AG04450 (cell line): Measurements from ENCODE around the gene UACA. TPM values are rescaled to one million over a fixed set of nuclear protein-coding genes. Genes with fewer than 3 reads are reported as not detected.

Experiments
- CTCF ChIA-PET: fragments of 300-600, 350-600 bp; formaldehyde crosslinking; extraction: SDS; loops from one replicate; lab custom pipeline; 2022; ENCODE audit warnings: antibody characterized with exemption, inconsistent platforms; lab: Charles Lee
- POLR2A ChIA-PET: fragments of 350-600 bp; formaldehyde crosslinking; extraction: SDS; loops from one replicate; lab custom pipeline; 2021; ENCODE audit warnings: antibody characterized with exemption, inconsistent platforms; lab: Yijun Ruan, JAX
- DNase-seq: peaks from one replicate; pipeline ENCODE4 v3.0.0-alpha.2; 2011; ENCODE audit warnings: low read depth, low spot score
- H3K27ac ChIP-seq: one replicate; pipeline ENCODE4 v1.5.1; 2012; ENCODE audit warnings: low read depth, low read length, control low read depth
- H3K27me3 ChIP-seq: one replicate; pipeline ENCODE4 v1.6.0; 2012; ENCODE audit warnings: low read length; ENCODE audit not compliant: control insufficient read depth, insufficient read depth
- H3K4me3 ChIP-seq: 2 replicates; pipeline ENCODE4 v1.5.1; 2011; ENCODE audit warnings: mild to moderate bottlenecking, low read depth, low read length, control low read depth
- H3K9me3 ChIP-seq: 2 replicates; pipeline ENCODE4 v1.5.1; 2012; ENCODE audit warnings: low read length; ENCODE audit not compliant: control insufficient read depth, insufficient read depth
- CTCF ChIP-seq: IDR thresholded peaks from 2 replicates; pipeline ENCODE4 v1.5.1; 2011; ENCODE audit warnings: low read depth, low read length, control low read depth, inconsistent platforms
- polyA plus RNA-seq: library from polyadenylated mRNA; depleted of rRNA; stranded (reverse); fragments of >200 nt; gene quantifications from 2 replicates; pipeline ENCODE4 v1.2.3, GENCODE V29; 2011

UACA gene
- polyA plus RNA-seq, 1 experiment: 134 TPM

DNA sequence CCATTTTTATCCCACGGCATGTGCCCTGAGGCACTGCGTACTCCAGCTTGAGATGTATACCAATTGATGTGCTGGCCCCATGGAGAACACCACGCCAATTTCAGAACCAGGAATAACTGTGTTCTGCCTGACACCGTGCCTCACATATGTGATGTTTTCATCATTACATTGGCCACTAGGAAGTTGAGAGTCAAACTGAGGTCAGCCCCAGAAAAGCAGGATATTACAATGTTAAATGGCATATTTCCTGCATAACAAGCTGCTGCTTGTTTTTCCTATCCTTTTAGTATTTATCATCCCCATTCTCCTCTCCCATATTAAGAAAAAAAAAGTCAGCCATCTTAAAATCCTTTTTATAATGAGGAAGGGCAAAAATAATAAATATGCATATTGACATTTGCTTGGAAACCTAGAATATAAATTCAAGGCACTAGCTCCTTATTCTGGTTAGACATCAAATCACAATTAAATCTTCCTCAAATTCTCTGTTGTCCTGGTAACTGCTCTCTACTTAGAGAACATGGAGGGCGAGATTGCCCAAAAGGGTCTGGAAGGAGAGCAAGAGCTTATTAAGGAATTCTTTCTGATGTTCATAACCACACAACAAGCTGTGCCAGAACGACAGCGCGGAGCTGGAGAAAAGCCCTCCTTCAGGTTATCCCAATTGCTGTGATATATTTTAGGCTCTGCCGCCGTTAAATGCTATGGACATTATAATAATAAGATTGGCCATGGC, 112.6 kb downstream of the UACA start:
- no peak overlapping the region for H3K27ac ChIP-seq
- no peaks in the 10 kb centered on the region for H3K9me3 ChIP-seq
- DNase-seq: no peak
- no peaks in the 10 kb centered on the region for H3K27me3 ChIP-seq
- no peak for TF ChIP-seq CTCF
- no peak overlapping the region for H3K4me3 ChIP-seq
- POLR2A ChIA-PET: no interaction called here
- CTCF ChIA-PET: interaction anchor here (1.1 kb wide), 1 partner anchor 72 kb away, joined by 3 read pairs; no protein-coding TSS in a partner anchor

- ChIA-PET CTCF (no interaction called here), POLR2A (no interaction called here)
- Histone ChIP-seq H3K4me3 (no peak overlapping the region), H3K9me3 (no peaks in the 10 kb centered on the region), H3K27me3 (no peaks in the 10 kb centered on the region), H3K27ac (no peak overlapping the region)
- no peak for DNase-seq
- TF ChIP-seq CTCF: no peak
These were observed 116.0 kb downstream of the UACA start for GRCh38 chr15:70647396-70647795.

GRCh38 chr15:70646169-70646568, 117.2 kb downstream of the UACA start:
- H3K27me3 ChIP-seq: no peaks in the 10 kb centered on the region
- ChIA-PET POLR2A (no interaction called here), CTCF (no interaction called here)
- no peak for DNase-seq
- H3K27ac ChIP-seq: no peak overlapping the region
- no peak overlapping the region for H3K4me3 ChIP-seq
- TF ChIP-seq CTCF: no peak
- no peaks in the 10 kb centered on the region for H3K9me3 ChIP-seq

- Histone ChIP-seq H3K4me3 (no peak overlapping the region), H3K9me3 (no peaks in the 10 kb centered on the region), H3K27ac (no peak overlapping the region), H3K27me3 (no peaks in the 10 kb centered on the region)
- ChIA-PET POLR2A (no interaction called here), CTCF (interaction anchor here (0.5 kb wide), 1 partner anchor 1166 kb away, joined by 10 read pairs; no protein-coding TSS in a partner anchor)
- no peak for TF ChIP-seq CTCF
- DNase-seq: no peak
These were observed 119.6 kb downstream of the UACA start for GRCh38 chr15:70643783-70644125.

- CTCF ChIA-PET: interaction anchor here (0.5 to 1.7 kb wide), 2 partner anchors 75 to 1166 kb away, joined by 4 to 10 read pairs; no protein-coding TSS in a partner anchor
- Histone ChIP-seq H3K9me3 (no peaks in the 10 kb centered on the region), H3K27ac (no peak overlapping the region), H3K27me3 (no peaks in the 10 kb centered on the region), H3K4me3 (no peak overlapping the region)
- no peak for DNase-seq
- POLR2A ChIA-PET: no interaction called here
- TF ChIP-seq CTCF: no peak
These were observed 120.1 kb downstream of the UACA start for GRCh38 chr15:70643106-70643782.
